Stimulated activated CD4-positive, alpha-beta T cell treated with anti-CD3 and anti-CD28 coated beads, TNF-alpha, amount 100 ng/mL, for 48 hours (primary cell): ENCODE data around the gene PDILT.
"Not testable (repeated sequence)": the region's sequence is repeated elsewhere in the genome, so short reads cannot be mapped to it uniquely, and the experiment has no call there.

Source experiments
- DNase-seq, 3 donors: peaks; one replicate each; pipeline ENCODE4 v3.0.0-alpha.2; 2020; ENCODE audit warnings: low read depth in 3 of 3

Gene PDILT

DNA sequence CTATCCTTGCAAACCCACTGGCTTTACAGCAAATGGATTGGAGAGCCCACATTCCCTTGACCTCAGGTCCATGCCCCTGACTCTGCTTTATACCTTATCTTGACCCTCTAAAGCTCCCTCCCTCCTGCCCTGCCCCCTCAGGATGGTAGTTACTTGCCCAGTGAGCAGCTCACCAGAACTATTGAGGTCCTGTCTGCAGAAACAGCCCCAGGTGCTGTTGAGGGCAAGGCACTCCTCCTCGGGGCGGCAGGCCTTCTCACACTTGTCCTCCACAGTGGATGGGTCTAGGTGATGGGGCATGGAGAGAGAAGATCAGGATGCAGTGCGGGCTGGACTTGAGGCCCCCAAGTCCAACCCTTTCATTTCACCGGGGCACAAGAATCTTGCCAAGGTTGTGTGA, 81.8 kb downstream of the PDILT start:
- DNase-seq, result no peak

DNA sequence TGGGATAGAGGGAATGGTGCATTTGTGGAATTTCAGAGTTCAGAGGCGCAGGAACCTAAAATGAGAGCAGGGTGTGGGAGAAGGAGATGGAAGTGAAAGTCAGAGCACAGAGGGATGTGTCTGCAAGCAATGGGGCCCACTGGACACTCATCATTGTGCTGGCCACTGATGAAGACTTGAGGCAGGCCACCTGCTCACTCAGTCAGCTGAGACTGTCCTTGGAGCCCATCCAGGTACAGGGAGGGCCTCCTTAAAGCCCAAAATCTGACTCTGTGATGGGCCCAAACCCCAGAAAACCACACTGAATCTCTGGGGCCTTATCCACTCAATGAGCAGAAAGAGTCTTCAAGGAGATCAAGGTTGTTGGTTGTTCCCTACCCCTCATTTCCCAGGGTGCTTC, 82.9 kb downstream of the PDILT start:
- DNase-seq, result no peak

- not testable (repeated sequence) for DNase-seq
Measured at GRCh38 chr16:20321051-20321450, 83.5 kb downstream of the PDILT start.

DNA sequence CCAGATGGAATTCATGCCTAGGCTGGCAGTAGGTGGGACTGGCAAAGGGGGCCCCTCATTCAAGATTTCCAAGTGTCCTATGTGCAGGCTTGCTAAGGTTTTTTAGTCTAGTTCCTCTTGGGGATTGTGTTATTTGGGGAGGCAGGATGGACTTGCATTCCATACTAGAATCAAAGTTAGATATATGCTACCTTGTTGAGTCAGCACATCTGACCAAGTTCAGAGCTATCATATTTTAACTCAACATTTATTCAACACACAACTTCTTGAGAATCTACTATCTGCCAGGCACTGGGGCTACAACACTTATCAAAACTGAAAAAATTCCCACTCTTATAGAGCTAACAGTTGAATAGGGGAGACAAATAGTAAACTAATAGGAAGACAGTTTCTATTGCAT, 83.9 kb downstream of the PDILT start:
- no peak for DNase-seq

DNA sequence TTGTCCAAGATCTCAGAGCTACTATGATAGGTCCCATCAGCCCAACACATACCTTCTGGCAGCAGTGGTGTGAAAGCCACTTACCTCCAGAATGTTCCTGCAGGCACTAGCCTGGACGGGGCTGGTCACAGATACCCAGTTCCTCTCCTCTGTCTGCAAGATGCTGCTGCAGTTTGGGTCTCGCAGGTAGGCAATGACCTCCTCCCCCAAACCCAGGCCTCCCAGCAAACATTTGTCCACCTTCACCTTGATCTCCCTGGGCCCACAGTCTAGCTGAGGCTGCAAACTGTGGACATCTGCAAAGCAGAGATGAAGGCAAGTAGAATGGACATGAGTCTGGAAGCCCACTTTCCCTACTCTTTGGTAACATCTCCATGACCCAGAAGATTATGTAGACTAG, 84.4 kb downstream of the PDILT start:
- DNase-seq, result no peak

DNA sequence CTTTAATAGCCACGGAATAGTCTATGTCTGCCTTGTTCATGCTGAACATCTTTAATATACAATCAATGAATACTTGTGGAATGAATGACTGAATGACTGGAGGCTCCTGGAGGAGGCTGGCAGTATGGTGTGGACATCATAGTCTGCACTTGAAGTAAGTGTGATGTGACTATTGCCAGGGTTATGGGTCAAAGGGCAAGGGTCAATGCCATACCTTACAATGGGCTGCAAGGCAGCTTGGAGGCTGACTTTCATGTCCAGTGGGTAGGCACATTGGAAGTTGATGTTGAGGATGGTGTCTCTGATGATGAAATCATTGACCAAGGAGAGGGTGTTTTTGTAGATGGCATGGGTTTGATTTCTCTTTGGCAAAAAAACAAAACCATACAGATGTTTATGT, 85.1 kb downstream of the PDILT start:
- no peak for DNase-seq

- no peak for DNase-seq
Measured at GRCh38 chr16:20318437-20318836, 86.1 kb downstream of the PDILT start.

DNA sequence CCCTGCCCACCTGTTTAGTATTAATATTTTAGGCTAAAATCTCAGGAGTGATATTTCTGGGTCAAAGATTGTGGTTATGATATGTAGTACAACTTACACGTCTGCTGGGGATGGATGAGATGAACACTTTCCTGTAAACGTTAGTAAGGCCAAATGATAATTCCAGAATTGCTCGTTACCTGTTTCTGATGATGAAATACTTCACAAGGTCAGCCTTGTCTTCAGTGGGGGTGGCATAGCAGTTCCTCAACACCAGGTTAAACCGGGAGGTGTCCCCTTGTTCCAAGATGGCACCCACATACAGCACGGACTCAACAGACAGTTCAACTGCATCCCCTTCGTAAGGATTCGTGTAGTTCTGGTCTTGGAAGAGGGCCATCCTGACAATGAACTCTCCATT, 86.5 kb downstream of the PDILT start:
- no peak for DNase-seq

- DNase-seq, result no peak
Measured at GRCh38 chr16:20317117-20317516, 87.4 kb downstream of the PDILT start.

- DNase-seq, result no peak
Measured at GRCh38 chr16:20316715-20317114, 87.8 kb downstream of the PDILT start.

GRCh38 chr16:20315764-20316163, 88.8 kb downstream of the PDILT start:
- no peak for DNase-seq

DNA sequence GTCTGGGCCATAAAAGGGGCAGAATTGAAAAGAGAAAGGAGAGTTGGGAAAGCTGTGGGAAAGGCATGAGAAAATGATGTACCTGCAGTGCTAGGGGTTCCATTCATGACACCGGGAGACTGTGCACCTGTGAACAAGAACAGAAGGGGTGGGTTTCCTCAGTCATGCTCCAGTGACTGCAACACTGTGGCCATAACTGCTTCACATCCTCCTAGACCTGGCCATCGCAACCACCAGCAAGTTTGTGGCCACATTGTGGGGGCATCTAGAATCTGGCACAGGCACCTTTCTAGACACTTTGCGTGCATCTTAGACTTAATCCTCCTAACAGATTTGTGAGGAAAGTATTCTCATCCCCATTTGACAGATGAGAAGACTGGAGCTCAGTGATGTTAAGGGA, 90.0 kb downstream of the PDILT start:
- DNase-seq, result no peak

DNA sequence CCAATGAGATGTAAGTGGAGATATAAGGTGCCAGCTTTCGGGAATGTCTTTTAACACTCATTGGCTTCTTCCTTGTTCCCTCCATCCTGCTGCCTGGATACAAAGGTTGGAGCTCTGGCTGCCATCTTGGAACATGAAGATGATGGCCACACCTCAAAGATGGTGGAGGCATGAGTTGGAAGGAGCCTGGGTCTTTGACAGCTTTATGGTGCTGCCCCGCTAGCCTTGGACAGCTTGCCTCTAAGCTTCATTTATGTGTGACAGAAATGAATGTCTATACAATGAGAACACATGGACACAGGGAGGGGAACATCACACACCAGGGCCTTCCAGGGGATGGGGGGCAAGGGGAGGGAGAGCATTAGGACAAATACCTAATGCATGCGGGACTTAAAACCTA, 90.8 kb downstream of the PDILT start:
- no peak for DNase-seq

DNA sequence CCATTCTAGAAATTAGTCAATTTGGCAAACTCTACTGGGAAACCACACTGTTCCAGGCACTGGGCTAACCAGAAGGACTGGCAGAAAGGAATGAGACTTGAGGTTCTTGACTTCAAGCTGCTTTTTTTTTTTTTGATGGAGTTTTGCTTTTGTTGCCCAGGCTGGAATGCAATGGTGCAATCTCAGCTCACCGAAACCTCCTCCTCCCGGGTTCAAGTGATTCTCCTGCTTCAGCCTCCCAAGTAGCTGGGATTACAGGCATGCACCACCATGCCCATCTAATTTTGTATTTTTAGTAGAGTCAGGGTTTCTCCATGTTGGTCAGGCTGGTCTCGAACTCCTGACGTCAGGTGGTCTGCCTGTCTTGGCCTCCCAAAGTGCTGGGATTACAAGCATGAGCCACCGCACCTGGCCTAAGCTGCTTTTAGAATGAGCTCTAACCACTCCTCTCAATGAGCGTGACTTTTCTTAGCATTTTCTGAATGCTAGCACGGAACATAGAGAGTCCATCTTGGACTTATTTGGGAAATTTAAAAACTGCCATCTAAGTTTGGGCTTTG, 91.9 kb downstream of the PDILT start:
- not testable (repeated sequence) for DNase-seq

DNA sequence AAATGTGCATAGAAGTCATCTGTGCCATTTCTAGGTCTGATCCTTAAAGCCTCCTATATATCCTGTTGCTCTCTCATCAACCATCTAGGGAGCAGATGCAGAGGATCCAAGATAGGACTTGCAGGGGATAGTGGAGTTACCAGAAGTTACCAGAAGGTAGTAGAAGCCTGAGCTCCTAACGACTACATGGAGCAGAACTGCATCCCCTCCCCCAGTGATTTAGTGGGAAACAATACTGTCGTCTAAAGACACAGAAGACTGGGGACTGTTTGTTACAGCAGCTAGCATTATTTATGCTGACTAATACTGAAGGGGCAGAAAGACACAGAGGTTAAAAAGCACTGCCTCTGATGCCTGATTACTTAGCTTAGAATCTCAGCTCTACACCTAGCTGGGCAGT, 93.0 kb downstream of the PDILT start:
- DNase-seq, result no peak

GRCh38 chr16:20310421-20311395, 93.8 kb downstream of the PDILT start:
- no peak for DNase-seq

DNA sequence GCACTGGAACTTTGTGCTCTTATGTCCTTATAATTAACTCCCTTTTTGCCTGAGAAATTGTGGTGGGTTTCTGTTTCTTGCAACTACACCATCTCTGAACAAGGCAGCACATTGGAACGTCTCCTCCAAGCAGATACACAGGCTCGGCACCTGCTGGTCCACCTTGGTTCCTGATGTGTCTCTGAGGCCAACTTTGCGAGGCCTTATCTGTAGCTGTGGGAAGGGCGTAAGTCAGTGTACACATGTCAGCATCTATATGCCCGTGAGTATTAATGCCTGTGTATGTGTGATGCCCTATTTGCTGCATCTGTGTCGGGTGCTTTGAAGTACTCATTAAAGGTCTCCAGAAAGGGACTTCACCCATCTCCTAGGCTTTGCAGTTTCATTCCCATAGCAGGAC, 94.8 kb downstream of the PDILT start:
- DNase-seq, result no peak
